ENCODE measurements around the gene PDSS2.

- TF ChIP-seq CTCF (IDR thresholded peaks at IDR 0.05) (no peak), EP300 (IDR thresholded peaks at IDR 0.05) (no peak), POLR2A (IDR thresholded peaks at IDR 0.05) (no peak), POLR2AphosphoS5 (IDR thresholded peaks at IDR 0.05) (no peak)
Measured at GRCh38 chr6:107154801-107155160, 304.6 kb downstream of the PDSS2 start.

Data from suprapubic skin (tissue), 4 donors.